ENCODE measurements around the gene LEUTX. TPM values are rescaled to one million over a fixed set of nuclear protein-coding genes. Genes with fewer than 3 reads are reported as not detected.

The LEUTX gene
- total and polyA plus RNA-seq, 2 experiments from 2014 or later = not detected

DNA sequence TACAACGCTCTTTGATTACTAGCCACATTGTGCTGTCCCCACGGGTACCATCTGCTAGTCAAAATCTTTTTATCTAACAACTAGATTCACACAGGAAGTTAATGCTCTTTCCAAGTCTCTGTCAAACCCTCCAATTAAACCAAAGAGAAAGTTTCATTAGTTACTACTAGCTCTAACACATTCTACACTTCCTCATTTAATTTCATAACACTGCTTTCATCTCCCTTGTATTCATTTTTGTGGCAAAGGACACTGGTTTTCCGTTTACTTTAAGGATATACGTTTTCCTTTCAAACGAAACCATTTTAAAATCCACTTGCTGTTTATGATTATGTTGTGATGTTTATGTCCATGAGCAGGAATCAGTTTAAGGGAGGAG lies 50.0 kb downstream of the LEUTX start:
- Mint-ChIP-seq H3K27ac (no peak overlapping the region), H3K4me1 (peaks cover 15% of the 10 kb centered on the region), H3K36me3 (ENCODE audit: low read depth) (peaks cover 38% of the 10 kb centered on the region), H3K27me3 (ENCODE audit: insufficient read depth, low read depth, poor library complexity) (peaks cover 13% of the 10 kb centered on the region), H3K9me3 (no peaks in the 10 kb centered on the region), H3K4me3 (no peak overlapping the region)
- no peak overlapping the region for H3K4me3 ChIP-seq
- no peak for DNase-seq (ENCODE audit: low spot score)
- no peaks in the 10 kb centered on the region for H3K27me3 ChIP-seq (ENCODE audit: insufficient read depth)
- H3K36me3 ChIP-seq (ENCODE audit: insufficient read depth) = no peaks in the 10 kb centered on the region; the same call in 1 of the 2 replicates
- ATAC-seq = no peak
- H3K9me2 ChIP-seq (ENCODE audit: insufficient read depth) = no peaks in the 10 kb centered on the region
- H3K79me2 ChIP-seq (replicated peaks; ENCODE audit: insufficient read depth) = peaks cover 6% of the 10 kb centered on the region
- 0 out of 2 replicates have a peak, but pooled peaks cover 3% of the 10 kb centered on the region for H4K20me1 ChIP-seq (replicated peaks; ENCODE audit: insufficient read depth)
- no peak overlapping the region for H3K27ac ChIP-seq (ENCODE audit: low read depth)
- TF ChIP-seq, protein P1, sequence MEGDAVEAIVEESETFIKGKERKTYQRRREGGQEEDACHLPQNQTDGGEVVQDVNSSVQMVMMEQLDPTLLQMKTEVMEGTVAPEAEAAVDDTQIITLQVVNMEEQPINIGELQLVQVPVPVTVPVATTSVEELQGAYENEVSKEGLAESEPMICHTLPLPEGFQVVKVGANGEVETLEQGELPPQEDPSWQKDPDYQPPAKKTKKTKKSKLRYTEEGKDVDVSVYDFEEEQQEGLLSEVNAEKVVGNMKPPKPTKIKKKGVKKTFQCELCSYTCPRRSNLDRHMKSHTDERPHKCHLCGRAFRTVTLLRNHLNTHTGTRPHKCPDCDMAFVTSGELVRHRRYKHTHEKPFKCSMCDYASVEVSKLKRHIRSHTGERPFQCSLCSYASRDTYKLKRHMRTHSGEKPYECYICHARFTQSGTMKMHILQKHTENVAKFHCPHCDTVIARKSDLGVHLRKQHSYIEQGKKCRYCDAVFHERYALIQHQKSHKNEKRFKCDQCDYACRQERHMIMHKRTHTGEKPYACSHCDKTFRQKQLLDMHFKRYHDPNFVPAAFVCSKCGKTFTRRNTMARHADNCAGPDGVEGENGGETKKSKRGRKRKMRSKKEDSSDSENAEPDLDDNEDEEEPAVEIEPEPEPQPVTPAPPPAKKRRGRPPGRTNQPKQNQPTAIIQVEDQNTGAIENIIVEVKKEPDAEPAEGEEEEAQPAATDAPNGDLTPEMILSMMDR (conservative IDR thresholded peaks at IDR 0.05; ENCODE audit: low read depth in 2 of 2) = no peak
- TF ChIP-seq CREB1 (CRISPR knock-in tag; IDR thresholded peaks at IDR 0.05; ENCODE audit: low read depth) (no peak), JUNB (IDR thresholded peaks at IDR 0.05; ENCODE audit: unreplicated experiment) (no peak), EZH2phosphoT487 (IDR thresholded peaks at IDR 0.05; ENCODE audit: unreplicated experiment) (no peak), ZNF331 (CRISPR knock-in tag; IDR thresholded peaks at IDR 0.05; ENCODE audit: low read depth) (no peak), EZH2 (IDR thresholded peaks at IDR 0.05; ENCODE audit: low read depth, unreplicated experiment) (no peak), ZNF114 (CRISPR knock-in tag; IDR thresholded peaks at IDR 0.05) (no peak), STAT1 (IDR thresholded peaks at IDR 0.05; ENCODE audit: unreplicated experiment) (no peak)
- TF ChIP-seq, protein P2, sequence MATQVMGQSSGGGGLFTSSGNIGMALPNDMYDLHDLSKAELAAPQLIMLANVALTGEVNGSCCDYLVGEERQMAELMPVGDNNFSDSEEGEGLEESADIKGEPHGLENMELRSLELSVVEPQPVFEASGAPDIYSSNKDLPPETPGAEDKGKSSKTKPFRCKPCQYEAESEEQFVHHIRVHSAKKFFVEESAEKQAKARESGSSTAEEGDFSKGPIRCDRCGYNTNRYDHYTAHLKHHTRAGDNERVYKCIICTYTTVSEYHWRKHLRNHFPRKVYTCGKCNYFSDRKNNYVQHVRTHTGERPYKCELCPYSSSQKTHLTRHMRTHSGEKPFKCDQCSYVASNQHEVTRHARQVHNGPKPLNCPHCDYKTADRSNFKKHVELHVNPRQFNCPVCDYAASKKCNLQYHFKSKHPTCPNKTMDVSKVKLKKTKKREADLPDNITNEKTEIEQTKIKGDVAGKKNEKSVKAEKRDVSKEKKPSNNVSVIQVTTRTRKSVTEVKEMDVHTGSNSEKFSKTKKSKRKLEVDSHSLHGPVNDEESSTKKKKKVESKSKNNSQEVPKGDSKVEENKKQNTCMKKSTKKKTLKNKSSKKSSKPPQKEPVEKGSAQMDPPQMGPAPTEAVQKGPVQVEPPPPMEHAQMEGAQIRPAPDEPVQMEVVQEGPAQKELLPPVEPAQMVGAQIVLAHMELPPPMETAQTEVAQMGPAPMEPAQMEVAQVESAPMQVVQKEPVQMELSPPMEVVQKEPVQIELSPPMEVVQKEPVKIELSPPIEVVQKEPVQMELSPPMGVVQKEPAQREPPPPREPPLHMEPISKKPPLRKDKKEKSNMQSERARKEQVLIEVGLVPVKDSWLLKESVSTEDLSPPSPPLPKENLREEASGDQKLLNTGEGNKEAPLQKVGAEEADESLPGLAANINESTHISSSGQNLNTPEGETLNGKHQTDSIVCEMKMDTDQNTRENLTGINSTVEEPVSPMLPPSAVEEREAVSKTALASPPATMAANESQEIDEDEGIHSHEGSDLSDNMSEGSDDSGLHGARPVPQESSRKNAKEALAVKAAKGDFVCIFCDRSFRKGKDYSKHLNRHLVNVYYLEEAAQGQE (IDR thresholded peaks at IDR 0.05; ENCODE audit: unreplicated experiment) = no peak
- TF ChIP-seq, protein P3, sequence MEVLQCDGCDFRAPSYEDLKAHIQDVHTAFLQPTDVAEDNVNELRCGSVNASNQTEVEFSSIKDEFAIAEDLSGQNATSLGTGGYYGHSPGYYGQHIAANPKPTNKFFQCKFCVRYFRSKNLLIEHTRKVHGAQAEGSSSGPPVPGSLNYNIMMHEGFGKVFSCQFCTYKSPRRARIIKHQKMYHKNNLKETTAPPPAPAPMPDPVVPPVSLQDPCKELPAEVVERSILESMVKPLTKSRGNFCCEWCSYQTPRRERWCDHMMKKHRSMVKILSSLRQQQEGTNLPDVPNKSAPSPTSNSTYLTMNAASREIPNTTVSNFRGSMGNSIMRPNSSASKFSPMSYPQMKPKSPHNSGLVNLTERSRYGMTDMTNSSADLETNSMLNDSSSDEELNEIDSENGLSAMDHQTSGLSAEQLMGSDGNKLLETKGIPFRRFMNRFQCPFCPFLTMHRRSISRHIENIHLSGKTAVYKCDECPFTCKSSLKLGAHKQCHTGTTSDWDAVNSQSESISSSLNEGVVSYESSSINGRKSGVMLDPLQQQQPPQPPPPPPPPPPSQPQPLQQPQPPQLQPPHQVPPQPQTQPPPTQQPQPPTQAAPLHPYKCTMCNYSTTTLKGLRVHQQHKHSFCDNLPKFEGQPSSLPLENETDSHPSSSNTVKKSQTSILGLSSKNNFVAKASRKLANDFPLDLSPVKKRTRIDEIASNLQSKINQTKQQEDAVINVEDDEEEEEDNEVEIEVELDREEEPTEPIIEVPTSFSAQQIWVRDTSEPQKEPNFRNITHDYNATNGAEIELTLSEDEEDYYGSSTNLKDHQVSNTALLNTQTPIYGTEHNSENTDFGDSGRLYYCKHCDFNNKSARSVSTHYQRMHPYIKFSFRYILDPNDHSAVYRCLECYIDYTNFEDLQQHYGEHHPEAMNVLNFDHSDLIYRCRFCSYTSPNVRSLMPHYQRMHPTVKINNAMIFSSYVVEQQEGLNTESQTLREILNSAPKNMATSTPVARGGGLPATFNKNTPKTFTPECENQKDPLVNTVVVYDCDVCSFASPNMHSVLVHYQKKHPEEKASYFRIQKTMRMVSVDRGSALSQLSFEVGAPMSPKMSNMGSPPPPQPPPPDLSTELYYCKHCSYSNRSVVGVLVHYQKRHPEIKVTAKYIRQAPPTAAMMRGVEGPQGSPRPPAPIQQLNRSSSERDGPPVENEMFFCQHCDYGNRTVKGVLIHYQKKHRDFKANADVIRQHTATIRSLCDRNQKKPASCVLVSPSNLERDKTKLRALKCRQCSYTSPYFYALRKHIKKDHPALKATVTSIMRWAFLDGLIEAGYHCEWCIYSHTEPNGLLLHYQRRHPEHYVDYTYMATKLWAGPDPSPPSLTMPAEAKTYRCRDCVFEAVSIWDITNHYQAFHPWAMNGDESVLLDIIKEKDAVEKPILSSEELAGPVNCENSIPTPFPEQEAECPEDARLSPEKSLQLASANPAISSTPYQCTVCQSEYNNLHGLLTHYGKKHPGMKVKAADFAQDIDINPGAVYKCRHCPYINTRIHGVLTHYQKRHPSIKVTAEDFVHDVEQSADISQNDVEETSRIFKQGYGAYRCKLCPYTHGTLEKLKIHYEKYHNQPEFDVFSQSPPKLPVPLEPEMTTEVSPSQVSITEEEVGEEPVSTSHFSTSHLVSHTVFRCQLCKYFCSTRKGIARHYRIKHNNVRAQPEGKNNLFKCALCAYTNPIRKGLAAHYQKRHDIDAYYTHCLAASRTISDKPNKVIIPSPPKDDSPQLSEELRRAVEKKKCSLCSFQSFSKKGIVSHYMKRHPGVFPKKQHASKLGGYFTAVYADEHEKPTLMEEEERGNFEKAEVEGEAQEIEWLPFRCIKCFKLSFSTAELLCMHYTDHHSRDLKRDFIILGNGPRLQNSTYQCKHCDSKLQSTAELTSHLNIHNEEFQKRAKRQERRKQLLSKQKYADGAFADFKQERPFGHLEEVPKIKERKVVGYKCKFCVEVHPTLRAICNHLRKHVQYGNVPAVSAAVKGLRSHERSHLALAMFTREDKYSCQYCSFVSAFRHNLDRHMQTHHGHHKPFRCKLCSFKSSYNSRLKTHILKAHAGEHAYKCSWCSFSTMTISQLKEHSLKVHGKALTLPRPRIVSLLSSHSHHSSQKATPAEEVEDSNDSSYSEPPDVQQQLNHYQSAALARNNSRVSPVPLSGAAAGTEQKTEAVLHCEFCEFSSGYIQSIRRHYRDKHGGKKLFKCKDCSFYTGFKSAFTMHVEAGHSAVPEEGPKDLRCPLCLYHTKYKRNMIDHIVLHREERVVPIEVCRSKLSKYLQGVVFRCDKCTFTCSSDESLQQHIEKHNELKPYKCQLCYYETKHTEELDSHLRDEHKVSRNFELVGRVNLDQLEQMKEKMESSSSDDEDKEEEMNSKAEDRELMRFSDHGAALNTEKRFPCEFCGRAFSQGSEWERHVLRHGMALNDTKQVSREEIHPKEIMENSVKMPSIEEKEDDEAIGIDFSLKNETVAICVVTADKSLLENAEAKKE (CRISPR knock-in tag; IDR thresholded peaks at IDR 0.05) = no peak
- TF ChIP-seq, protein P4, sequence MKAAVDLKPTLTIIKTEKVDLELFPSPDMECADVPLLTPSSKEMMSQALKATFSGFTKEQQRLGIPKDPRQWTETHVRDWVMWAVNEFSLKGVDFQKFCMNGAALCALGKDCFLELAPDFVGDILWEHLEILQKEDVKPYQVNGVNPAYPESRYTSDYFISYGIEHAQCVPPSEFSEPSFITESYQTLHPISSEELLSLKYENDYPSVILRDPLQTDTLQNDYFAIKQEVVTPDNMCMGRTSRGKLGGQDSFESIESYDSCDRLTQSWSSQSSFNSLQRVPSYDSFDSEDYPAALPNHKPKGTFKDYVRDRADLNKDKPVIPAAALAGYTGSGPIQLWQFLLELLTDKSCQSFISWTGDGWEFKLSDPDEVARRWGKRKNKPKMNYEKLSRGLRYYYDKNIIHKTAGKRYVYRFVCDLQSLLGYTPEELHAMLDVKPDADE (IDR thresholded peaks at IDR 0.05) = no peak
- no peak overlapping the region for H2AFZ ChIP-seq
- no peaks in the 10 kb centered on the region for H3F3A ChIP-seq (replicated peaks; ENCODE audit: low read depth)
- no peak overlapping the region for H3K4me2 ChIP-seq
- peaks cover 8% of the 10 kb centered on the region for H3K4me1 ChIP-seq (ENCODE audit: insufficient read depth)
